ENCODE data around the gene XNDC1N. TPM values are rescaled to one million over a fixed set of nuclear protein-coding genes. Genes with fewer than 3 reads are reported as not detected.

Gene XNDC1N
- polyA plus RNA-seq, 1 of the 3 experiments (the other 2 are of a cell fraction), result 3.4 TPM

- Histone ChIP-seq H3K9me2 (no peaks in the 10 kb centered on the region), H3K27ac (ENCODE audit: low read depth in 2 of 2, low read length in 1 of 2) (peak overlapping the region in 1 of 2 experiments; percentile 90; a peak in 2 of 4 replicates), H3K9me3 (no peaks in the 10 kb centered on the region), H3K4me2 (peak overlapping the region; percentile 30; the same call in 1 of the 2 replicates), H2AFZ (ENCODE audit: low read depth) (no peak overlapping the region), H3K27me3 (ENCODE audit: insufficient read depth) (no peaks in the 10 kb centered on the region), H3F3A (replicated peaks; ENCODE audit: insufficient read depth) (peaks cover 32% of the 10 kb centered on the region), H3K4me1 (ENCODE audit: control insufficient read depth in 1 of 2, insufficient read depth in 2 of 2, low read depth in 1 of 2, low read length in 1 of 2) (peaks cover 0 to 27% of the 10 kb centered on the region in 2 experiments; a peak in 3 of 4 replicates), H3K36me3 (replicated peaks in 1 of 2; ENCODE audit: control insufficient read depth in 1 of 2, insufficient read depth in 2 of 2, low read length in 1 of 2) (no peaks in the 10 kb centered on the region), H3K4me3 (ENCODE audit: low read depth in 2 of 2, low read length in 1 of 2) (no peak overlapping the region), H3K9ac (peak overlapping the region; percentile 67), H3K79me2 (ENCODE audit: insufficient read depth) (peaks cover 81% of the 10 kb centered on the region), H4K20me1 (ENCODE audit: insufficient read depth) (no peaks in the 10 kb centered on the region)
- CTCF ChIA-PET, result interaction anchor here (0.9 to 1.0 kb wide), 2 partner anchors 17 to 31 kb away, joined by 3 to 5 read pairs; partner anchors contain the start of gene RNF121
- no peak for DNase-seq
- POLR2A ChIA-PET, result no interaction called here
- WGBS (ENCODE audit: low lambda C conversion rate), result 35% methylated on average over 2 of the region's 2 CpGs
- TF ChIP-seq GABPA (IDR thresholded peaks at IDR 0.05; ENCODE audit: low read depth) (no peak), TCF12 (IDR thresholded peaks at IDR 0.05) (0 out of 2 replicates have a peak, but pooled peaks have one; percentile 12), GATA2 (CRISPR knock-in tag; IDR thresholded peaks at IDR 0.05) (no peak), MEF2A (IDR thresholded peaks at IDR 0.05; ENCODE audit: borderline replicate concordance, low read depth) (no peak)
These were observed 17.8 kb upstream of the XNDC1N start for GRCh38 chr11:71946144-71946571.

- no peaks in the 10 kb centered on the region for H3K9me3 ChIP-seq
- peaks cover 89% of the 10 kb centered on the region for H3K79me2 ChIP-seq (ENCODE audit: insufficient read depth)
- H4K20me1 ChIP-seq (ENCODE audit: insufficient read depth), result peaks cover 5% of the 10 kb centered on the region; the same call in 1 of the 2 replicates
- no peaks in the 10 kb centered on the region for H3K9me2 ChIP-seq
- peaks cover 4 to 13% of the 10 kb centered on the region in 2 experiments for H3K36me3 ChIP-seq (replicated peaks in 1 of 2; ENCODE audit: control insufficient read depth in 1 of 2, insufficient read depth in 2 of 2, low read length in 1 of 2)
- H3K4me3 ChIP-seq (ENCODE audit: low read depth in 2 of 2, low read length in 1 of 2), result no peak overlapping the region
- H3K4me1 ChIP-seq (ENCODE audit: control insufficient read depth in 1 of 2, insufficient read depth in 2 of 2, low read depth in 1 of 2, low read length in 1 of 2), result peaks cover 9 to 21% of the 10 kb centered on the region in 2 experiments
- no peak overlapping the region for H3K9ac ChIP-seq
- H3K27me3 ChIP-seq (ENCODE audit: insufficient read depth), result no peaks in the 10 kb centered on the region
- CTCF ChIA-PET, result no interaction called here
- POLR2A ChIA-PET, result no interaction called here
- no peak for TF ChIP-seq CHD2 (IDR thresholded peaks at IDR 0.05; ENCODE audit: low read length, partially characterized antibody)
- no peak for TF ChIP-seq FOXM1 (IDR thresholded peaks at IDR 0.05; ENCODE audit: low read depth)
- no peak for TF ChIP-seq NRF1 (IDR thresholded peaks at IDR 0.05; ENCODE audit: low read depth, low read length)
- TF ChIP-seq EZH2phosphoT487 (IDR thresholded peaks at IDR 0.05; ENCODE audit: borderline replicate concordance, low read depth), result no peak
- no peak for TF ChIP-seq RAD21 (IDR thresholded peaks at IDR 0.05; ENCODE audit: low read length)
- no peak for TF ChIP-seq FOSL2 (IDR thresholded peaks at IDR 0.05; ENCODE audit: borderline replicate concordance, low read depth)
- 84% methylated on average over 6 of the region's 6 CpGs for WGBS (ENCODE audit: low lambda C conversion rate)
- no peak overlapping the region for H3K27ac ChIP-seq (ENCODE audit: low read depth in 2 of 2, low read length in 1 of 2)
- H2AFZ ChIP-seq (ENCODE audit: low read depth), result no peak overlapping the region
- DNase-seq, result no peak
- peaks cover 31% of the 10 kb centered on the region for H3F3A ChIP-seq (replicated peaks; ENCODE audit: insufficient read depth)
- H3K4me2 ChIP-seq, result no peak overlapping the region
These were observed 12.3 kb upstream of the XNDC1N start for GRCh38 chr11:71940561-71941219.

- H4K20me1 ChIP-seq (ENCODE audit: insufficient read depth), result peaks cover 15% of the 10 kb centered on the region
- POLR2A ChIA-PET, result no interaction called here
- H3F3A ChIP-seq (replicated peaks; ENCODE audit: insufficient read depth), result peaks cover 14% of the 10 kb centered on the region
- DNase-seq, result no peak
- H3K9me3 ChIP-seq, result no peaks in the 10 kb centered on the region
- H3K4me2 ChIP-seq, result no peak overlapping the region
- peak overlapping the region; percentile 31 to 47; a peak in 2 of 4 replicates for H3K27ac ChIP-seq (ENCODE audit: low read depth in 2 of 2, low read length in 1 of 2)
- WGBS (ENCODE audit: low lambda C conversion rate), result 97% methylated on average over 1 of the region's 1 CpG
- H3K9ac ChIP-seq, result no peak overlapping the region
- peaks cover 97% of the 10 kb centered on the region for H3K79me2 ChIP-seq (ENCODE audit: insufficient read depth)
- H3K4me3 ChIP-seq (ENCODE audit: low read depth in 2 of 2, low read length in 1 of 2), result no peak overlapping the region
- CTCF ChIA-PET, result interaction anchor here (0.7 to 1.7 kb wide), 3 partner anchors 10 to 49 kb away, joined by 3 read pairs; partner anchors contain the start of gene XNDC1N
- peaks cover 5 to 9% of the 10 kb centered on the region in 2 experiments; a peak in 3 of 4 replicates for H3K4me1 ChIP-seq (ENCODE audit: control insufficient read depth in 1 of 2, insufficient read depth in 2 of 2, low read depth in 1 of 2, low read length in 1 of 2)
- no peaks in the 10 kb centered on the region for H3K9me2 ChIP-seq
- no peaks in the 10 kb centered on the region for H3K27me3 ChIP-seq (ENCODE audit: insufficient read depth)
- peaks cover 4 to 13% of the 10 kb centered on the region in 2 experiments for H3K36me3 ChIP-seq (replicated peaks in 1 of 2; ENCODE audit: control insufficient read depth in 1 of 2, insufficient read depth in 2 of 2, low read length in 1 of 2)
- H2AFZ ChIP-seq (ENCODE audit: low read depth), result no peak overlapping the region
- TF ChIP-seq RXRA (IDR thresholded peaks at IDR 0.05; ENCODE audit: borderline replicate concordance, low read depth) (no peak), CTCF (IDR thresholded peaks at IDR 0.05) (no peak), TAF1 (IDR thresholded peaks at IDR 0.05; ENCODE audit: borderline replicate concordance, low read depth, low read length) (no peak), ZBTB33 (IDR thresholded peaks at IDR 0.05; ENCODE audit: borderline replicate concordance, low read depth) (no peak), FOXM1 (IDR thresholded peaks at IDR 0.05; ENCODE audit: low read depth) (no peak), USF1 (IDR thresholded peaks at IDR 0.05; ENCODE audit: borderline replicate concordance, low read depth) (no peak), GABPA (IDR thresholded peaks at IDR 0.05; ENCODE audit: low read depth) (no peak), FOXJ3 (CRISPR knock-in tag; IDR thresholded peaks at IDR 0.05) (no peak), RAD21 (IDR thresholded peaks at IDR 0.05; ENCODE audit: low read length) (no peak), SMC3 (IDR thresholded peaks at IDR 0.05; ENCODE audit: low read depth, low read length) (no peak)
These were observed 9.4 kb upstream of the XNDC1N start for GRCh38 chr11:71937826-71938225.
